ENCODE data around the gene CXCL13. TPM values are rescaled to one million over a fixed set of nuclear protein-coding genes. Genes with fewer than 3 reads are reported as not detected.
"Not testable (repeated sequence)": the region's sequence is repeated elsewhere in the genome, so short reads cannot be mapped to it uniquely, and the experiment has no call there.

CXCL13 gene
- total RNA-seq, 3 donors from 2014 or later, result 2.9 to 6.2 TPM; not detected in 1

DNA sequence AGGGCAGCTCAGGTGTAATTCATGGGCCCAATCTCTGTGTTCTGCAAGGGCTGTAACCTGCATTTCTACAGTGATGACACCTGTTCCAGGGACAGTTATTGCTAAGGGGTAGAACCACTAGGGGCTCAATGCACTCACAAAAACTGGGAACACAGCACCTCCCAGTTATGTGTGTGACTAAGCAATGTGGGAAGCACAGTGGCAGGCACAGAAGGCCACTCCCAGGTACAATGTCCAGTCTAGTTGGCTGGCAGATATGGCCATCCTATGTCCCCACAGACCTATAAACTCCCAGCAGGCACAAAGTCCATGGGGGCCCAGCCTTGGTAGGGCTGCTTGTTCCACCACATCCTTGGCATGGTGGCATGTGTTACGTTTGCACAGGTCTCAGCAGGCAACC lies 25.7 kb downstream of the CXCL13 start:
- peaks cover 0 to under 1% of the 10 kb centered on the region in 2 donors for H3K9me3 ChIP-seq
- no peak for DNase-seq (ENCODE audit: low spot score in 2 of 2)
- no peaks in the 10 kb centered on the region for H3K4me1 ChIP-seq
- H3K4me3 ChIP-seq, result no peak overlapping the region
- no peaks in the 10 kb centered on the region for H3K27me3 ChIP-seq
- intact Hi-C loops (cut with DNase I; ENCODE audit: low total_unique reads), result no loop called here
- TF ChIP-seq POLR2A (IDR thresholded peaks at IDR 0.05), result no peak
- TF ChIP-seq, protein P1, sequence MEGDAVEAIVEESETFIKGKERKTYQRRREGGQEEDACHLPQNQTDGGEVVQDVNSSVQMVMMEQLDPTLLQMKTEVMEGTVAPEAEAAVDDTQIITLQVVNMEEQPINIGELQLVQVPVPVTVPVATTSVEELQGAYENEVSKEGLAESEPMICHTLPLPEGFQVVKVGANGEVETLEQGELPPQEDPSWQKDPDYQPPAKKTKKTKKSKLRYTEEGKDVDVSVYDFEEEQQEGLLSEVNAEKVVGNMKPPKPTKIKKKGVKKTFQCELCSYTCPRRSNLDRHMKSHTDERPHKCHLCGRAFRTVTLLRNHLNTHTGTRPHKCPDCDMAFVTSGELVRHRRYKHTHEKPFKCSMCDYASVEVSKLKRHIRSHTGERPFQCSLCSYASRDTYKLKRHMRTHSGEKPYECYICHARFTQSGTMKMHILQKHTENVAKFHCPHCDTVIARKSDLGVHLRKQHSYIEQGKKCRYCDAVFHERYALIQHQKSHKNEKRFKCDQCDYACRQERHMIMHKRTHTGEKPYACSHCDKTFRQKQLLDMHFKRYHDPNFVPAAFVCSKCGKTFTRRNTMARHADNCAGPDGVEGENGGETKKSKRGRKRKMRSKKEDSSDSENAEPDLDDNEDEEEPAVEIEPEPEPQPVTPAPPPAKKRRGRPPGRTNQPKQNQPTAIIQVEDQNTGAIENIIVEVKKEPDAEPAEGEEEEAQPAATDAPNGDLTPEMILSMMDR (IDR thresholded peaks at IDR 0.05), result no peak
- no peak for TF ChIP-seq POLR2AphosphoS5 (IDR thresholded peaks at IDR 0.05)
- H3K27ac ChIP-seq, result no peak overlapping the region
- H3K36me3 ChIP-seq, result no peaks in the 10 kb centered on the region

DNA sequence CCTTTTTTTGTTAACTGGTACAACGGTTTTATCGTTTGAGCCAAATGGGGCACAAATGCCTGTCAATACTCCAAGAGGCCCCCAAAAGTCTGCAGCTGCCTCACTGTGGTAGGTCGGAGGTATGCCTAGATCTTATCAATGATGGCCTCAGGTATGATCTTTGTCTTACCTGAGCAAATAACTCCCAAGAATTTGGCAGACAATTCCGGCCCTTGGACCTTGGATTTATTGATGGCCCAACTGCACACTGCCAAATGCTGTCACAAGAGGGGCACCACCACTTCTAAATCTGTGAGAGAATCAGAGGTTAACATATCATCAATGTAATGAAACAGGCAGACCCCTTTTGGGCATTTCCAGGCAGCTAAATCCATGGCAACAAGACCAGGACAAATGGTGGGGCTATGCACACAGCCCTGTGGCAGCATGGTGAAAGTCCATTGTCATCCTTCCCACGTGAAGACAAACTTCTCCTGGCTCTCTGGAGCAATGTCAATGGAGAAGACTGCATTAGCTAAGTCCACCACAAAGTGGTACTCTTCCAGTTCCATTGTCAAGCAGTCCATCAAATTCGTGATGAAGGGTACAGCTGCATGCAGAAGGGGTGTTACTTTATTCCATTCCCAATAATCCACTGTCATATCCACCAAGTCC lies 28.6 kb downstream of the CXCL13 start:
- TF ChIP-seq POLR2A (IDR thresholded peaks at IDR 0.05), result no peak
- TF ChIP-seq, protein P1 (IDR thresholded peaks at IDR 0.05), result no peak
- Histone ChIP-seq H3K27ac (no peak overlapping the region), H3K36me3 (no peaks in the 10 kb centered on the region), H3K4me3 (no peak overlapping the region), H3K9me3 (peaks cover 0 to 11% of the 10 kb centered on the region in 2 donors), H3K27me3 (no peaks in the 10 kb centered on the region), H3K4me1 (no peaks in the 10 kb centered on the region)
- intact Hi-C loops (cut with DNase I; ENCODE audit: low total_unique reads), result no loop called here
- no peak for DNase-seq (ENCODE audit: low spot score in 2 of 2)

DNA sequence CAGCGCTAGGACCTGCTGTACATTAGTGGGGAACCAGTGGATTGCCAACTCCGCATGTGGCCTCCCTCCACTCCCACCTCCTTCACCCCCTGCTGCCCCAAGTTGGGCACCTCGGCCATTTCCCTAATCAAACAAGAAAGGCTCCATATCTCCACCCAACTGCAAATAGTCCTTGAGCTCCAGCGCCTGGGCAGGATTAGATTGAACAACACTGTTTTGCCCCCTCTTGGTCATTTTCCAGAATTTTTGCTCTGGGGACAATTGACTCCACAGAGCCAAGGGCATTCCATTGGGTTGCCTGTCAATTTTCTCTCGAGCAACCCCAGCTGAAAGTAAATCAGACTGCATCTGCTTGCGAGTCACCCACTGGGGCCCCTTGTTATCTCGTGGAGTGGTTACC lies 29.6 kb downstream of the CXCL13 start:
- Histone ChIP-seq H3K36me3 (no peaks in the 10 kb centered on the region), H3K9me3 (peaks cover 0 to 11% of the 10 kb centered on the region in 2 donors), H3K27ac (no peak overlapping the region), H3K27me3 (no peaks in the 10 kb centered on the region), H3K4me1 (no peaks in the 10 kb centered on the region), H3K4me3 (no peak overlapping the region)
- no peak for TF ChIP-seq POLR2AphosphoS5 (IDR thresholded peaks at IDR 0.05)
- no peak for TF ChIP-seq POLR2A (IDR thresholded peaks at IDR 0.05)
- TF ChIP-seq, protein P1 (IDR thresholded peaks at IDR 0.05), result no peak
- intact Hi-C loops (cut with DNase I; ENCODE audit: low total_unique reads), result no loop called here
- no peak for DNase-seq (ENCODE audit: low spot score in 2 of 2)

DNA sequence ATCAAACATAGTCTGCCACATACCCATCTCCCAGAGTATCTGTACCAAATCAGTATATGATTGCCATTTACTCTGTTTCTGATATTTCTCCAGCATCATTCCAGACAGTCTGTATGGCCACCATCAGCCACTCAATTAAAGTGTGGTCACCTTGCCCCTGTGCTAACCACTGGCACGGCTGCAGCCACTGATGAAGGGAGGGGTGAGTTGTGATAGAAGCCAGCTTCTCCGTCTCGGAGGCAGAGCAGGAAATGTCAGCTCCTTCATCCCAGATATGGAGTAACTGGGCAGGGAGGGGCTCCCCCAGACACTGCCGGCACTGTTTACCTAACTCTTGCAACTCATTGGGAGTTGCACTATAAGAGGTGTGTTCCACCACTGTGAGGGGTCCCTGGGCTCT lies 30.3 kb downstream of the CXCL13 start:
- TF ChIP-seq, protein P1 (IDR thresholded peaks at IDR 0.05), result no peak
- TF ChIP-seq POLR2AphosphoS5 (IDR thresholded peaks at IDR 0.05) (no peak), POLR2A (IDR thresholded peaks at IDR 0.05) (no peak)
- Histone ChIP-seq H3K4me1 (no peaks in the 10 kb centered on the region), H3K27ac (no peak overlapping the region), H3K4me3 (no peak overlapping the region), H3K9me3 (peaks cover 0 to 11% of the 10 kb centered on the region in 2 donors), H3K27me3 (no peaks in the 10 kb centered on the region), H3K36me3 (no peaks in the 10 kb centered on the region)
- intact Hi-C loops (cut with DNase I; ENCODE audit: low total_unique reads), result no loop called here
- DNase-seq (ENCODE audit: low spot score in 2 of 2), result no peak

DNA sequence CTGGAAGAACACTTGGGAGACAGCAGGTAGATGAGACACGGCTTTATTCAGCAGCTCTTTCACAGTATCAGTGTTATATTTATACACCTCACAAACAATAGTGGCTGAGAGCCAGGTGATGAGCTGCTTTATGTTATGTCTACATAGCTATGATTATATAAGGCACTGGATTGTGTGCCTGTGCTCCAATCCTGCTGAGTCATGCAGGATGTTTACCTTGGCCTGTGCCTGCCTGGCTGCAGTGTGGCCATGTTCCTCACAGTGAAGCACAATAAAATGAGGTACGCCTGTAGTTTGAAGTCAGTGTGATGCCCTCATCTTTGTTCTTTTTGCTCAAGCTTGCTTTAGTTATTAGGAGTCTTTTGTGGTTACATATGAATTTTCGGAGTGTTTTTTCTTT lies 31.3 kb downstream of the CXCL13 start:
- intact Hi-C loops (cut with DNase I; ENCODE audit: low total_unique reads), result no loop called here
- Histone ChIP-seq H3K4me3 (no peak overlapping the region), H3K4me1 (no peaks in the 10 kb centered on the region), H3K9me3 (peaks cover 0 to 11% of the 10 kb centered on the region in 2 donors), H3K27me3 (no peaks in the 10 kb centered on the region), H3K36me3 (no peaks in the 10 kb centered on the region), H3K27ac (no peak overlapping the region)
- TF ChIP-seq POLR2AphosphoS5 (IDR thresholded peaks at IDR 0.05) (no peak), POLR2A (IDR thresholded peaks at IDR 0.05) (no peak)
- TF ChIP-seq, protein P1 (IDR thresholded peaks at IDR 0.05), result no peak
- no peak for DNase-seq (ENCODE audit: low spot score in 2 of 2)

DNA sequence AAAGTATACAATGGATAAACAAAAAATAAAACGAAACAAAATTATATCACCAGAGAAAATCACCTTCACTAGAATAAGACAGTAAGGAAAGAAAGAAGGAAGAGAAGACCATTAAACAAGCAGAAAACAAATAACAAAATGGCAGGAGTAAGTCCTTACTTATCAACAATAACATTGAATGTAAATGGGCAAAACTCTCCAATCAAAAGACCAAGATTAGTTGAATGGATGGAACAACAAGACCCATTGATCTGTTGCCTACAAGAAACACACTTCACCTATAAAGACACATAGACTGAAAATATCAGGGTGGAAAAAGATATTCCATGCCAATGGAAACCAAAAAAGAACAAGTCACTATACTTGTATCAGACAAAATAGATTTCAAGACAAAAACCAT lies 38.4 kb downstream of the CXCL13 start:
- not testable (repeated sequence) for H3K9me3 ChIP-seq; H3K27ac ChIP-seq; DNase-seq (ENCODE audit: low spot score in 2 of 2); H3K36me3 ChIP-seq; H3K4me1 ChIP-seq; H3K4me3 ChIP-seq; H3K27me3 ChIP-seq
- intact Hi-C loops (cut with DNase I; ENCODE audit: low total_unique reads), result loop anchor here (5.0 kb wide), 1 partner anchor 622 kb away; no protein-coding TSS in a partner anchor
